ENCODE data around the gene IP6K3. TPM values are rescaled to one million over a fixed set of nuclear protein-coding genes. Genes with fewer than 3 reads are reported as not detected.

The IP6K3 gene
- polyA plus RNA-seq, 3 donors: not detected

- no peaks in the 10 kb centered on the region for H3K79me2 ChIP-seq (ENCODE audit: insufficient read depth, low read length)
- H3K27ac Mint-ChIP-seq: no peak overlapping the region
- no peak for TF ChIP-seq CTCF (IDR thresholded peaks at IDR 0.05)
- H3K4me3 ChIP-seq (replicated peaks in 1 of 3; ENCODE audit: low read depth in 2 of 3, low read length in 3 of 3): no peak overlapping the region
- no peaks in the 10 kb centered on the region for H3K36me3 Mint-ChIP-seq
- no peak overlapping the region for H3K4me2 ChIP-seq (replicated peaks; ENCODE audit: extremely low read depth, low read length, poor library complexity, severe bottlenecking)
- H2AFZ ChIP-seq (ENCODE audit: insufficient read depth, low read depth, low read length, poor library complexity, severe bottlenecking): no peak overlapping the region
- H4K20me1 ChIP-seq (ENCODE audit: insufficient read depth, low read length): no peaks in the 10 kb centered on the region
- H3K4me3 Mint-ChIP-seq: no peak overlapping the region
- peaks cover 0 to 3% (median 2%) of the 10 kb centered on the region in 3 donors for H3K27me3 Mint-ChIP-seq (ENCODE audit: low read depth in 3 of 3)
- no peaks in the 10 kb centered on the region for H3K9me3 Mint-ChIP-seq
- 73% methylated on average over 5 of the region's 13 CpGs for WGBS (ENCODE audit: insufficient coverage)
- intact Hi-C loops (cut with micrococcal nuclease): no loop called here
- no peaks in the 10 kb centered on the region for H3K36me3 ChIP-seq (replicated peaks in 1 of 2; ENCODE audit: control insufficient read depth in 1 of 2, insufficient read depth in 2 of 2, low read length in 2 of 2)
- H3K9me3 ChIP-seq (replicated peaks in 1 of 2; ENCODE audit: control insufficient read depth in 1 of 2, insufficient read depth in 1 of 2, low read length in 2 of 2): no peaks in the 10 kb centered on the region
- no peaks in the 10 kb centered on the region for H3K4me1 Mint-ChIP-seq
- no peaks in the 10 kb centered on the region for H3K27me3 ChIP-seq (ENCODE audit: control insufficient read depth in 2 of 2, insufficient read depth in 2 of 2, low read length in 2 of 2)
- H3K9ac ChIP-seq (ENCODE audit: insufficient read depth, low read length, poor library complexity, severe bottlenecking): no peak overlapping the region
- no peak overlapping the region for H3K27ac ChIP-seq (ENCODE audit: low read depth in 1 of 2, low read length in 2 of 2)
- DNase-seq: no peak
- H3K4me1 ChIP-seq (ENCODE audit: control insufficient read depth in 1 of 2, insufficient read depth in 2 of 2, low read length in 2 of 2): no peaks in the 10 kb centered on the region
These were observed 13.6 kb downstream of the IP6K3 start for GRCh38 chr6:33732817-33733708.

GRCh38 chr6:33732385-33732784 lies 14.3 kb downstream of the IP6K3 start:
- 97% methylated on average over 4 of the region's 6 CpGs for WGBS (ENCODE audit: insufficient coverage)

More at GRCh38 chr6:33732385-33732784, 14.3 kb downstream of the IP6K3 start:
- Histone ChIP-seq H3K79me2 (ENCODE audit: insufficient read depth, low read length) (no peaks in the 10 kb centered on the region), H2AFZ (ENCODE audit: insufficient read depth, low read depth, low read length, poor library complexity, severe bottlenecking) (no peak overlapping the region), H3K4me3 (replicated peaks in 1 of 3; ENCODE audit: low read depth in 2 of 3, low read length in 3 of 3) (no peak overlapping the region), H3K27me3 (ENCODE audit: control insufficient read depth in 2 of 2, insufficient read depth in 2 of 2, low read length in 2 of 2) (no peaks in the 10 kb centered on the region), H4K20me1 (ENCODE audit: insufficient read depth, low read length) (no peaks in the 10 kb centered on the region), H3K4me1 (ENCODE audit: control insufficient read depth in 1 of 2, insufficient read depth in 2 of 2, low read length in 2 of 2) (no peaks in the 10 kb centered on the region), H3K36me3 (replicated peaks in 1 of 2; ENCODE audit: control insufficient read depth in 1 of 2, insufficient read depth in 2 of 2, low read length in 2 of 2) (no peaks in the 10 kb centered on the region), H3K9me3 (replicated peaks in 1 of 2; ENCODE audit: control insufficient read depth in 1 of 2, insufficient read depth in 1 of 2, low read length in 2 of 2) (no peaks in the 10 kb centered on the region), H3K4me2 (replicated peaks; ENCODE audit: extremely low read depth, low read length, poor library complexity, severe bottlenecking) (no peak overlapping the region), H3K27ac (ENCODE audit: low read depth in 1 of 2, low read length in 2 of 2) (no peak overlapping the region), H3K9ac (ENCODE audit: insufficient read depth, low read length, poor library complexity, severe bottlenecking) (no peak overlapping the region)
- H3K4me3 Mint-ChIP-seq: no peak overlapping the region
- H3K27me3 Mint-ChIP-seq (ENCODE audit: low read depth in 3 of 3): peaks cover 0 to 3% (median 2%) of the 10 kb centered on the region in 3 donors
- no peak overlapping the region for H3K27ac Mint-ChIP-seq
- H3K9me3 Mint-ChIP-seq: no peaks in the 10 kb centered on the region
- DNase-seq: no peak
- intact Hi-C loops (cut with micrococcal nuclease): no loop called here
- no peaks in the 10 kb centered on the region for H3K4me1 Mint-ChIP-seq
- no peaks in the 10 kb centered on the region for H3K36me3 Mint-ChIP-seq
- no peak for TF ChIP-seq CTCF (IDR thresholded peaks at IDR 0.05)

Data from CD14-positive monocyte (primary cell).